Activated CD8-positive, alpha-beta memory T cell treated with anti-CD3 and anti-CD28 coated beads for 36 hours (primary cell): Measurements from ENCODE around the gene FNBP1. TPM values are rescaled to one million over a fixed set of nuclear protein-coding genes. Genes with fewer than 3 reads are reported as not detected.

Experiments
- total RNA-seq, 2 experiments: library from RNA; stranded (reverse); gene quantifications; one replicate each; pipeline ENCODE4 v1.2.3, GENCODE V29; 2021

FNBP1 gene
- total RNA-seq, 2 experiments from 2014 or later: 205 to 207 TPM

Other genes starting within 250 kb of the FNBP1 start
- 10 to 100 TPM; 23.0 to 23.4 TPM for gene TOR1B, start 240.0 kb downstream of the FNBP1 start, total RNA-seq
- 10 to 100 TPM; 47.5 to 50.6 TPM for gene TOR1A, start 219.1 kb downstream of the FNBP1 start, total RNA-seq
- 10 to 100 TPM; 70.0 to 72.3 TPM for gene C9orf78, start 207.9 kb downstream of the FNBP1 start, total RNA-seq
- 10 to 100 TPM; 52.2 to 54.2 TPM for gene USP20, start 207.7 kb downstream of the FNBP1 start, total RNA-seq
- 10 to 100 TPM; 19.6 to 20.4 TPM for gene GPR107, start 10.7 kb upstream of the FNBP1 start, total RNA-seq
- gene NCS1, start 129.2 kb upstream of the FNBP1 start, total RNA-seq: 10 to 100 TPM; 19.2 to 21.8 TPM
- not detected for gene HMCN2, start 222.6 kb upstream of the FNBP1 start, total RNA-seq